CD4-positive, alpha-beta T cell treated with Interferon gamma for 1 hour (primary cell): ENCODE measurements around the gene AKAP6.

Source experiments
- DNase-seq: peaks from one replicate; pipeline ENCODE4 v3.0.0-alpha.2; 2020

The AKAP6 gene, protein sequence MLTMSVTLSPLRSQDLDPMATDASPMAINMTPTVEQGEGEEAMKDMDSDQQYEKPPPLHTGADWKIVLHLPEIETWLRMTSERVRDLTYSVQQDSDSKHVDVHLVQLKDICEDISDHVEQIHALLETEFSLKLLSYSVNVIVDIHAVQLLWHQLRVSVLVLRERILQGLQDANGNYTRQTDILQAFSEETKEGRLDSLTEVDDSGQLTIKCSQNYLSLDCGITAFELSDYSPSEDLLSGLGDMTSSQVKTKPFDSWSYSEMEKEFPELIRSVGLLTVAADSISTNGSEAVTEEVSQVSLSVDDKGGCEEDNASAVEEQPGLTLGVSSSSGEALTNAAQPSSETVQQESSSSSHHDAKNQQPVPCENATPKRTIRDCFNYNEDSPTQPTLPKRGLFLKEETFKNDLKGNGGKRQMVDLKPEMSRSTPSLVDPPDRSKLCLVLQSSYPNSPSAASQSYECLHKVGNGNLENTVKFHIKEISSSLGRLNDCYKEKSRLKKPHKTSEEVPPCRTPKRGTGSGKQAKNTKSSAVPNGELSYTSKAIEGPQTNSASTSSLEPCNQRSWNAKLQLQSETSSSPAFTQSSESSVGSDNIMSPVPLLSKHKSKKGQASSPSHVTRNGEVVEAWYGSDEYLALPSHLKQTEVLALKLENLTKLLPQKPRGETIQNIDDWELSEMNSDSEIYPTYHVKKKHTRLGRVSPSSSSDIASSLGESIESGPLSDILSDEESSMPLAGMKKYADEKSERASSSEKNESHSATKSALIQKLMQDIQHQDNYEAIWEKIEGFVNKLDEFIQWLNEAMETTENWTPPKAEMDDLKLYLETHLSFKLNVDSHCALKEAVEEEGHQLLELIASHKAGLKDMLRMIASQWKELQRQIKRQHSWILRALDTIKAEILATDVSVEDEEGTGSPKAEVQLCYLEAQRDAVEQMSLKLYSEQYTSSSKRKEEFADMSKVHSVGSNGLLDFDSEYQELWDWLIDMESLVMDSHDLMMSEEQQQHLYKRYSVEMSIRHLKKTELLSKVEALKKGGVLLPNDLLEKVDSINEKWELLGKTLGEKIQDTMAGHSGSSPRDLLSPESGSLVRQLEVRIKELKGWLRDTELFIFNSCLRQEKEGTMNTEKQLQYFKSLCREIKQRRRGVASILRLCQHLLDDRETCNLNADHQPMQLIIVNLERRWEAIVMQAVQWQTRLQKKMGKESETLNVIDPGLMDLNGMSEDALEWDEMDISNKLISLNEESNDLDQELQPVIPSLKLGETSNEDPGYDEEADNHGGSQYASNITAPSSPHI (N-terminal part only)

DNA sequence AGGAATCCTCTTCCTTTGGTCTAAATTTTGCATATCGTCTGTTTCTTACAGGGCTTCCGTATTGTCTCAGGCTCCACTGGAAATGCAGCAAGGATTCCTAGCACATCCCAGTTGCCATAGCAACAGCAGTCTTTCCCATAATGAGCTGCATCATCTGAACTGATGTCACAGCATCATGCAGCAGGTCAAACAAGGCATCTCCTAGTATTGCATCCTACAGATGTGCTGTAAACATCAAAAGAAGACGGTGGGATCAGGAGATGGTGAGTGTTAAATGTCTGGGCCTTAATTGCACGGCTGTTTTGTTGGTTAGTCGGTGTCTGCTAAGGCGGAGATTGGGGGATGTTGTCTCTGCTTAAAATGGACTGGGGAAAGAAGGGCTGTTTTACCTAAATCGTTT, at the start of gene AKAP6:
TSS of gene AKAP6 (plus strand) at position 153 of the 400 bp plus-strand sequence. CDS start 104,196 bp downstream, outside the sequence.
- DNase-seq = no peak

DNA sequence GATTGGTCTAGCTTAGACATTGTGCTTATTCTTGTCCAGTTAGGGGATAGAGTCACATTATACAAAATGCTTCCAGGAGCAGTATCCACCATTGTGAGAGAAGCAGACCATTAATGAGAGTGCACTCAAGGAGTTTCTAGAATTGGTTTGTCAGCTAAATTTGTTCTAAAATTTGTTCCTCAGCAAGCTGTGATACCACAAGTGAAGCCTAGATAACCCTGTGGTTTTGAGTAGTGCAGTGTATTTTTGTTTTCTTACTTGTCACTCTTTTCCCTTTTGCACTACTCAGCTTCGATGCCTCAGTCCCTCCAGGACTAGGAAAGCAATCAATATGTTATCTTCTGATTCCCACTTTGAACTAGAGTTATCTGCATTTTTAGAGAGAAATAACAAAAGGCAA, 42.5 kb upstream of the AKAP6 start:
- DNase-seq = no peak

DNA sequence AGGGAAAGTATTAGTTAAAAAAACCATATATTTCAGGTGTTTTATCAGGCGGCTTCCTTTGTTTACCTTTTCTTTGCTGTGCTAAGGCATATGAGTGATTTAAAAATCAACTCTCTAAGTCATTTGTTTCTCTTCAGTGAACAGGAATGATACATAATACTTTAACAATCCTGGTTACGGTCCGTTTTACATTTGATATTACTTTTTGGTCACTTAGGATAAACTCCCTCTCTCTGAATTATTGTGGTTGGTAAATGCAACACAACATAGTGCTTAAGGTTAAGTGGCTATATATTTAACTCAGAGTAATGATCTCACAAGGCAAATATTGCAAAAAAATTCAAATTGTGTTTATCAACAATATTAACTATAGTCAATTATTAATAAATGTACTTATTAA, 32.7 kb upstream of the AKAP6 start:
- no peak for DNase-seq

DNA sequence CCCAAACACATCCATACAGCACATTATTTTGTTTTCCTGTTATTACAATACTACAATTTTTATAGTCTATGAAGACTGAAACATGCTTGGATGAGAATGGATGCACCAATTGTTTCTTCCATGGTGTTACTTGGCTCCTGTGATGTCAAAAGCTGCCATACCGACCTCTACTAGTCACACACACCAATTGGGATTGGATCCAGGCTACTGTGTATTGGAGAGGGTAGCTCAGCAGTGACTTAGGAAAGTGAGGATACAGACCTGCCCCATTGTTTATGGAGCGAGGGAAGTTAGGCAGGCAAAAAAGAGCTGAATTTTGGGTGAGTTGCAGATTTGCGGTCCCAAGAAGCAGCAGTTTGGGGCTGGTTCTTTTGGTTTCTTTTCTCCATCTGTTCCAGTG, 30.8 kb upstream of the AKAP6 start:
- DNase-seq = no peak

DNA sequence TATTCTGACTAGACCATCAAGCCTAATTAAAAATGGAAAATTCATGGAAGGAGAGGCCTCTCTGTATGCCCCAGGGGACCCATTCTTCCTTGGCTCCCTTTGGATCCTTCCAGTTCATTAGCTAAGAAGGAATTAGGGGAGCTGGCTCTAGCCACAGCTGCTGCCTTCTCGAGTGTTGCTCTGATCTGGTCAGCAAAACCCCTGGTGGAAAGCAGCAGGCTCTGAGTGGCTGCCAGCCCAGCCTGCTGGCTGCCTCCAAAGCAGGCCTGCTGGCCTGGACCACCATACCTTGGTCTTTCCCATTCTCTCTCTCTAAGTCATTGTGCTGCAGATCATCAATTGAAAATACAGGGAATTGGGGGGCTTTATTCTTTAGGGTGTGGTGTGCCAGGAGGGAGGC, 29.0 kb upstream of the AKAP6 start:
- DNase-seq = no peak

DNA sequence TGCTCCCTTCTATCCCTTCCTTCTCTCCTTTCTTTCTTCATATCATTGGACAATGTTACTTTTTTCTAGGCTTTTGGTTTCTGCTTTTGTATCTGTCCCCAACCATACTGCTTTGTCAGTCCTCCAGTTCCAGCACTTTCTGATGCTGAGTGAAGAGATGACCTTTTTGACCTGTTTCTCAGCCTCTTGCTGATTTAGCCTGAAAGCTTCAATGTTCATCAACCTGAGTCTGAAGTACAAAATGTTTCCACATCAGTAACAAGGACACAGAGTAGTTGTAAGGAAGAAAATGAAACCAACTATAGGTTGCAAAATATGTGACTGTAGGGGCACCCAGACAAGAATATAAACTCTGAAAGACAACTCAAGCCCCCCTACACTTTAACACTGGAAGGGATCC, 25.2 kb upstream of the AKAP6 start:
- no peak for DNase-seq

DNA sequence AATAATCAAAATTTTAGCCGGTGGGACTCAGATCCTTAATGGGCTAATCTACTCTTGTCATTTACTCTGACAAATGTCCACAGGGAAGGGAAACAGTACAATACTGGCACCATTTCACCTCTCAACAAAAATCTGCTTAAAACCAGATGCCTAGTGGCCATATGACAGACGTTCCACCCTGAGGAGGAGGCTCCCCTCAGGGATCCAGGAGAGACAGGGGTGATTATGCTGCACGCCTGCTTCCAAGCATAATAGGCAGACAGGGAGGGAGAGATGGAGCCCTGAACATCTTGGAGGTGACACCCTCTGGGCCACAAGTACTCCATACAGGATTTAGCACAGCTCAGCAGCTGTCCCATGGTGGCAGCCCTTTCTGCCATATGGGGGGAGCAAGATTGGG, 24.8 kb upstream of the AKAP6 start:
- DNase-seq = no peak

DNA sequence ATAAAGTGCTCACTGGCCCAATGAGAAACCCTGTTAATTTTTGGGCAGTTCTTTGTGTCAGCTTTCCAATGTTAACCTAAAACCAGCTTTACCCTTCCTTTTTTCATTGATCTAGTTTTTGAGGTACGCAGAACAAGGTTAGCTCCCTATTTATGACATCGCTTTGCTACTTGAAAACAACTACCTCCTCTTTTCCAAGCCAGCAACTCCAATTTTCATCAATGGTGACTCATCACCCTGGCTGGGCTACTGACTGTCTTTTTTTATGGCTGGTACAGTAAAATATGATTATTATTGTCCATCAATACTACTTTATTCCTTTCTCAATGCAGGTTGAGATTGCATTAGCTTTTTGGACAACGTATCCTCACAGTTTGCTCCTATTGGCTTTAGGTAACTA, 22.5 kb upstream of the AKAP6 start:
- DNase-seq = no peak

DNA sequence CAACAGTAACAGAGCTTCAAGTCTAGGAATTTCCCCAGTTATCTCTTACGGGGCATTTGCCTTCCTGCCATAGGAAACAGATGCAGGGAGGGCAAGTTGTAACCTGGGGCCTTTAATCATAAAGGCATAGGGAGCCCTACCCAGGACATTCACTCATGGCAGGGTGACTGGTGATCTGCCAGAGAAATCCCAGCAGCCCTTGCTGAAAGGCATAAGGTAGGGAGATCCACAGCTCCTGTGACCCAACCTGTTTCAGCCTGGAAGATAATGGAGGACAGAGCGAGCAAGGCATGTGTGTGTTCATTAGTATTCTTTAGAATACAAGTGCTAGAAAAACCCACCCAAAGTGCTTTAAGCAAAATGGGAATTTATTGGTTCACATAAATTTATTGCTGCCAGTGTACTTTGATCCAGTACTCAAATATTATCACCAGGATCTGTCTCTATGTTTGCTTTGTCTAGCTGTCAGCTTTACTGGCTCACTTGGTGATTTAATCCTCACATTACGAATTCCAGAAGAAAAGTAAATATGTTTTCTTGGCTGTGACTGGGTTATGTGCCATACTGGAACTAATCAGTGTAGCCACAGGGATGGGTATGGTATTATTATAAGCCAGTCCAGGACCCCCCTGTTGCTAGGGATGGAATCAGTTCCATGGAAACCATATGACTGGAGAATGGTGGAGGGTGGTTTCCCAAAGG, 21.1 kb upstream of the AKAP6 start:
- no peak for DNase-seq

DNA sequence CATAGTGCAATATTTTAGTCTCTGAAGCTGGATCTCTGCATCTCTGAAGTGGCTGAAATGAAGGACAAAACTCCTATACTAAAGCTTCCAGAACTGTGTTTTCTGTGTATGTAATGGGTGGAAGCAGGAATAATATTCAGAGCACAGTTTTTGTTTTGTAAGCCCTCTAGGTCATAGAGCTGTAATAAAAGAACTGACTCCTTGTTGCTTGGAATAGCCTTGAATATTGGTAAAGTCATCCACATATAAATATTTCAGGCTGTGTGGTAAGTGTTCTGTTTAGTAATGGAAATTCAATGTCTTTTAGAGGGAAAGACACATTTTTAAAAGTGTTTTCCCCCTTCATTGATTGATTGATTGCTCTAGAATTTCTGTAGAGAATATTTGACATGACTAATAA, 18.2 kb upstream of the AKAP6 start:
- no peak for DNase-seq

DNA sequence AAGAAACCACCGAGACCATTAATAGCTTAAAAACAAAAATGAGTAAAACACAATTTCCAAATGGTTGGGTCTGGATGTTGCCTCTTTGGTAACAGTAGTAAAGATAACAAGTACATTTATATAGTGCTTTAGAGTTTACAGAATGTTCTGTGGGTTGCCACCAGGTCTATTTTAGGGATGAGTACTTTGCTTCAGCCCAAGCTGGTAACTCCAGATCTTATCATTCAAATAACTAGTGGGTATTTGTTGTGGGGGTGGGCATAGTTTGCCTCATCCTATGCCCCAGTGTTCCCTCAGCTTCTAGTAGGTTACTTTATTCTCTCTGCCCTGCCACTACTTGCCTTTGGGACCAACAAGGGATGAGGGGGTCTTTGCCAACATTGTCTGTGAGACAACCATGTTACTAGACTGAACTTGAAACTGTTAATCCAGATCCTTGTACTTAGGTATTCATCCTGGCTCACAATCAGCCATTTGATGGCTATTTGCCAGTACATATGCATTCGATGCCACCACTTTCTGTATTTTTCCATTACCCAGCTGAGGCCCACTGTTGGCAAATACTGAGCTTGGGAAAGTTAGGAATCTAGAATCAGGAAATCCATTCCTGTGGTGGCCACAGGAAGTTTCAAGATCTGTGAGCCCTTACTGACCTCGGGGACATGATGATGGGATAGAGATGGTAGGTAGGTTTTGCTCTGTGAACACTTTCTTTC, 17.6 kb upstream of the AKAP6 start:
- no peak for DNase-seq

DNA sequence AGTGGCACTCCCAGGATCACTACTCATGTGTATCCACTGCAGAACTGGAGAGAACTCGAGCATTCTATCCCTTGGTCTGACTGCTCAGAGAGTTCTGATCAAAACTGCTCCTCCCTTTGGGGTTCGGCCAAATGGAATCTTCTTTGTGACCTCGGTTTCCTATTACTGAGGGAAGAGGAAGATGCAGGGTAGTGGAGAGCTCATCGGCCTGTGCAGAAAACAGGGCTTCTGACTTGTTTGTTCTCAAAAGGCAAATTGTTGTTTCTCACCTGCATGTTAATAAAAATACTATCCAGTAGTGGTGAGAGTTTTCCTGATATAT, 17.1 kb upstream of the AKAP6 start:
- no peak for DNase-seq

DNA sequence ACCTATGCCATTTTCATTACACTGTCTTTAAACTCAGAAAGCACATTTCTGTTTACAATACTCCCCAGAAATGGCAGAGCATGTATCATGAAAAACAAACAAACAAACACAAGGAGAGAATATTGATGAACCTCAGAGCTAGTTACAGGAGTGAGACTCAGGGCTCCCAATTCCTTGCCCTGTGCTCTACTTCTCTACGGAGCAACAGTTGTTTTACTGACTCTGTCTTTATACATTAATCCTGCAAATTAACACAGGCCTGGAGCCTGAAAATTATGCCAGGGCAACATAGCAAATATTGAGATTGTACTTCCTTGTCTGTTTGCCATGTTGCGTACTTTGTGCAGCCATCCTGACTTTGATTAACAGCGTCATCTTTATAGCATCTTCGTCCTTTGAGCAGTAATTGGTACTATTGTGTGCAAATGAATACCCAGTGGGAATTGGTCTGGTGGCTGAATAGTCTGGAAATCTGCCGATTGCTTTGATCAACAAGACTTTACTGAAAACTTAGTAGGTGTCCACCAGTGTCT, 15.2 kb upstream of the AKAP6 start:
- DNase-seq = no peak

DNA sequence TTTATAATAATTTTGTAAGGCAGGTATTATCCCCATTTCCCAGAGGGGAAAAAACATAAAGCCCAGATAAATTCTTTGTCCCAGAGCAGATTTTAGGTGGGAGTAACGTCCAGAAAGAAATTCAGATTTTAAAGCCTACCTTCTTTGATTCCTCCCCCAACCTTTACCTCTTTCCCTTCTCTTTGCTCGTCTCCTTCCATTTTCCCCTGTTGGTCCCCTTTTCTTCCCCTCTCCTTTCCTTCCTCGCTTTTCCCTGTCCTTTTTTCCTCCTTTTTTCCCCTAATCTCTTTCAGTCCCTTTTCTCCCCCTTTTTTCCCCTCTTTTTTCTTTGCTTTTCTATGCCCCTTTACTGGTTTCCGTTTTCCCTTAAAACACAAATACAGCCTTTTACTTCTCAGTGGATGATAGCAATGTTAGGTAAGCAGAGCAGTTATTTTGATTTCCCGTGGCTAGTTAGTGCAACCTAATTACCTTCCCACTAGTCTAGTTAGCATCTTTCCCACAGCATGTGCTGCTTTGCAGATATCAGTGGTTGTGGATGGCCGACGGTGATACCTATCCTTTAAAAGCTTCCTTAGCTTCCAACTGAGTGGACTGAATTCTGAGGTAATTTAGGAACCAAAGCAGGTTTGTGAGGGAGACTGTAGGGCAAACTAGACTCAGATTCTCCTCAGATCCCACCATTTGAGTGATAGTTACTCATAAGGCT, 10.9 kb upstream of the AKAP6 start:
- DNase-seq = no peak

DNA sequence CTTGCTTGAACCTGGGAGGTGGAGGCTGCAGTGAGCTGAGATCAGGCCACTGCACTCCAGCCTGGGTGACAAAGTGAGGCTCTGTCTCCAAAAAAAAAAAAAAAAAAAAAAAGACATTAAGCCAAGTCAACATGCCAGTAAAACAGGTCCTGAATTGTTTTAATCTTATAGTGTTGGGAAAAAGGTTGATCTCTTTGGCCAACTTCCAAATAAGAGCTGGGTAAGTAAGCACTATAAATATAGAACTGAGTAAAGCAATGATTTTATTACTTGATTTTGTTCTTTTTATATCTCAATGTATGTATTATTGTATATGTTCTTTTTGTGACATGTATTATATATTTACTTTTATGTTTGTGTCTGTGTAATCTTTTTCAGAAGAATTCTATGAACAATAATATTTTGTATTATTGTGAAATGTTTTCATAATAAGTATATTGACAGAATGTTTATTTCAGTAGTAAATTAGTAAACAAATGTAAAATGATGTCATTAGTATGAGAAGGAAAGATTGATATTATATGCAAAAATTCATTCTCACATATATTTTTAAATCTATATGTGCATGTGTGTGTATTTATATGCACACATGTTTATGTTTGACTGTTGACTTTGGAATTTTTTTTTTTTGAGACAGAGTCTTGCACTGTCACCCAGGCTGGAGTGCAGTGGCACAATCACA, 9.6 kb upstream of the AKAP6 start:
- DNase-seq = no peak

DNA sequence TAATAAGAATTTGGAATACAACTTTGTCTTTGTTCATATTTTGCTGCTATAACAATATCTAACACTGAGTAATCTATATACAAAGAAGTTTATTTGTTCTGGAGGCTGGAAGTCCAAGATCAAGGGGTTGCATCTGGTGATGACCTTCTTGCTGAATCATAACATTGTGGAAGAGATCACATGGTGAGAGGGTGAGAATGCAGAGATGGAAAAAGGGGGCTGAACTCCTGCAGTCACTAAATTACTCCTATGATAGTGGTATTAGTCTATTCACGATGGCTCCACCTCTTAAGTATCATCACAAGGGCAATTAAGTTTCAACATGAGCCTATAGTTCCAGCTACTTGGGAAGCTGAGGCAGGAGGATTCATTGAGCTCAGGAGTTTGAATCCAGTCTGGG, 4.5 kb upstream of the AKAP6 start:
- no peak for DNase-seq

DNA sequence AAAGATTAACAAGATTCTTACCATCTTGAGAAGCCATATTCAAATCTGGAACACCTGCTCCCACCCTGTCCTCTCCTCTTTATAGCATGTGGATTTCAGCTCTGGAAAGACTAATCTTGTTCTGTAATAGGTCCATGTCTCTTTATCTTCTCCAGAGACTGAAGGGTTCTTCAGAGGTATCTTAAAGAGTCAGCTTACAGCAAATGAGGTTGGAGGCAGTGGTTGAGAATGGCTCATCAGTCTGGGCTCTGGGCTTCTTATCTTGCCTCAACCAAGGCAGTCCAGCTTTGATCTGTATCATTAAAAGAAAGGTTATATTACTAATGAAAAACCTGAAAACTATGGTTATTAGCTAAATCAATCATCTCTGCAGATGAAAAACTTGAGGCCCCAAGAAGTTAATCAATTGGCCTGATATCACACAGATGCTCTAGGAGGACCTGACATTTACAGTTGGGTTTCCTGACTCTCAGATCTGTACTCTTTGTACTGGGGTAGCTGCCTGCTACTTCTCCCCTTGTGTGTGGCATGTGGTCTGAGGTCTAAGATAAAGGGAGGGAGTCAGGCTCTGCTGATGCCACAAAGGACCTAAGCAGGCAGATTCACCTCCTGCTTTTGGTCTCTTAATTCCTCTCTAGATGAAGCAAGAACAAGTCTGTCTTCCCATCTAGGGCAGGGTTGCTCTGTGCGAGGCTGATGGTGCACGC, 1.7 kb upstream of the AKAP6 start:
- no peak for DNase-seq

DNA sequence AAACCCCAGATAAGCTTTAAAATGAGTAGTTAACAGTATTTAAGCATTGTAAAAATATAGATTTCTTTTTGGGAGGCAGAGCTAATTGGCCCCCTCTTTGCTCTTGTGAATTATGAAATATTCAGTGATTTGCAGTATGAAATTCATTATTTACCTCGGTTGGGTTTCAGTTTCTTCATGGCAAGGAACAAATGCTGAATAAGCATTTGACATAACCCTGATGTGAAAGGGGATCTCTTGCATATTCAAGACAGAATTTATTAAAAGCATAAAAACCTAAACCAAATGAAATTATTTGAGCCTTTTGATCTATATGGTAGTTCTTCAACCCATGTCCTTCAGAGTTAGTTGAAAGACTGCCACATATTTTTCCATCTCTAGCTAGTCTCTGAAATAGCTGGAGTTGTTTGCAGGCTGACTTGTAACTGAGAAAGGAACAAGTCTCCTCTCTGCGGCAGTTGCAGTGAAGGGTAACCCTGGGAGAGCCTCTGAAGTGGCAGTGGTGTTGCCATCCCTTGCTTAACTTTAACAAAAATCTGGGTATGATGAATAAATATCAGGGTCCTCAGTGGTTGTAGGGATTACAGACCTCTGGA, 690 bp downstream of the AKAP6 start:
- DNase-seq = no peak

DNA sequence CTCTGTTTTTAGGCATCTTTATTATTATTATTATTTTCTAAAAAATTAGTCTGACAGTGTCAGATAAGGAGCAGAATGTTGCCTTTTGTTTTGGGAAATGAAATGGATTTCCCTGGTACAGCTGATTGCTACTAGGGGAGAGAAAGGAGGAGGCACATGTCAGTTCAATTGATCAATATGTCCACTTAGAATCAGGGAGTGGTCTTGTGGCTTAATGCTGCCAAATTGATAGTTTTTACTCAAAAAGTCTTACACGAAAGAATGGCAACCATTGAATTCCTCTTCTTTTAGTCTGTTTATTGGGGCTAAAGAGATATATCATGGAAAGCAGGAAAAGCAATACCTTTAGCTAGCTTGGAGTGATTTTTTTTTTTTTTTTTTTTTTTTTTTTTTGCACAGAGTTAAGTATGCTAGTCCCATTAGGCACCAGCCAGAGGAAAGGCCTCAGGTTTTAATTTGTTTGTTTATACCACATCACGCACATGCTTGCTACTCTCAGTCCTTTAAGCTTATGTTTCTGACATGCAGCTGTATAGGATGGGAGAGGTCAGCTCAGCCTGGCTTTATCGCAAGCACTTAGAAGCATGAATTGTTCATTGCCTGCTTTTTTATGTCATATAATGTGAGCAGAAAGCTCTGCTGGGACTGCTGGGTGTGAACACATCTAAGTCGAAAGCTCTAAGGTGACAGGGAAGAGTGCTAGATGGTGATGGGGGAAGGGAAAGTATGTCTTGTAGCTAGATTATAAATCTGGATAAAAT, 1.4 kb downstream of the AKAP6 start:
- DNase-seq = no peak
